ENCODE data around the gene CNTN5. TPM values are rescaled to one million over a fixed set of nuclear protein-coding genes. Genes with fewer than 3 reads are reported as not detected.

CNTN5 gene
- total RNA-seq, 1 experiment from 2014 or later = not detected

DNA sequence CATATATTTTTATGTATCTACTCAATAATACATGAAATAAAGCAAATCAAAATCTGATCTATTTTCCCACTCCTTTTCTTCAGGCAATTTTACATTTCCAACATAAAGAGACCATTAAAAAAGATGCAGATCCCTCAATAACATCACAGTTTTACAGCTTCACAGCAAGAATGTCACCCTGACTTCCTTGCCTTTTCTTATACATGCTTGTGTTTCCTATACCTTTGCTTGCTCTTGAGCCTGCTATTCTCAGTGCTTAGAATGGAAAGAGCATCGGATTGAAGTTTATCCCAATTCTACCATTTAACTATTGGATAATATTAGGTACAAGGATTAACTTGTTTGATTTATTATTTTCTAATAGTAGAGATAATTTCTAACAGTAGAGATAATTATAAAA is 176.7 kb downstream of the CNTN5 start:
- TF ChIP-seq CTCF (IDR thresholded peaks at IDR 0.05; ENCODE audit: unreplicated experiment) = no peak
- Mint-ChIP-seq H3K4me3 (ENCODE audit: unreplicated experiment) (no peak overlapping the region), H3K36me3 (ENCODE audit: insufficient read depth, unreplicated experiment) (no peaks in the 10 kb centered on the region), H3K27me3 (ENCODE audit: insufficient read depth, unreplicated experiment) (peaks cover 81% of the 10 kb centered on the region), H3K4me1 (ENCODE audit: insufficient read depth, unreplicated experiment) (no peaks in the 10 kb centered on the region), H3K27ac (ENCODE audit: low read depth, unreplicated experiment) (no peak overlapping the region), H3K9me3 (ENCODE audit: unreplicated experiment) (no peaks in the 10 kb centered on the region)
- intact Hi-C loops (cut with micrococcal nuclease) = no loop called here
- no TSS peak for BruUV-seq (replicated peaks)
- no peak for DNase-seq (ENCODE audit: unreplicated experiment)
- POLR2A ChIA-PET = no interaction called here
- CTCF ChIA-PET = no interaction called here

DNA sequence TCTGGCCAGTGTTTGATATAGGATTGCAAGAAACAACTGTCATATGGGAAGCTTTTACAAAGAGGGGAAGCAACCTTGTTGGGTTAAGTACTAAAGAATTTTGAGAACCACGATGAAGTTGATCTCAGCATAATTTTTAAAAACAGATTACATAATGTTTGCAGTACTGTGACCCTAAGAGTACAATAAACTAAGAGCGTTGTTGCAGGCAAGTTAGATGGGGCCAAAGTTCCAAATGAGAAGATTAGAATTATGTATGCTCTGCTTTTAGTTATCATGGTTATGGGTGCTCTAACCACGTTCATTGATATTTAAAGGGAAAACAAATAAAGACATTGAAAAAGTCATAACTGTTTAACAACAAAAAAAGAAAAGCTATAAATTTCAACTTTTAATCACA is 177.5 kb downstream of the CNTN5 start:
- Mint-ChIP-seq H3K36me3 (ENCODE audit: insufficient read depth, unreplicated experiment) (no peaks in the 10 kb centered on the region), H3K4me3 (ENCODE audit: unreplicated experiment) (no peak overlapping the region), H3K9me3 (ENCODE audit: unreplicated experiment) (no peaks in the 10 kb centered on the region), H3K27ac (ENCODE audit: low read depth, unreplicated experiment) (no peak overlapping the region), H3K27me3 (ENCODE audit: insufficient read depth, unreplicated experiment) (peaks cover 82% of the 10 kb centered on the region), H3K4me1 (ENCODE audit: insufficient read depth, unreplicated experiment) (no peaks in the 10 kb centered on the region)
- TF ChIP-seq CTCF (IDR thresholded peaks at IDR 0.05; ENCODE audit: unreplicated experiment) = no peak
- intact Hi-C loops (cut with micrococcal nuclease) = no loop called here
- no peak for DNase-seq (ENCODE audit: unreplicated experiment)
- CTCF ChIA-PET = no interaction called here
- POLR2A ChIA-PET = no interaction called here
- BruUV-seq (replicated peaks) = no TSS peak

- ChIA-PET POLR2A (no interaction called here), CTCF (interaction anchor here (0.6 kb wide), 1 partner anchor 170 kb away, joined by 3 read pairs; no protein-coding TSS in a partner anchor)
- BruUV-seq (replicated peaks) = no TSS peak
- Mint-ChIP-seq H3K36me3 (ENCODE audit: insufficient read depth, unreplicated experiment) (no peaks in the 10 kb centered on the region), H3K4me1 (ENCODE audit: insufficient read depth, unreplicated experiment) (no peaks in the 10 kb centered on the region), H3K27me3 (ENCODE audit: insufficient read depth, unreplicated experiment) (peaks cover 82% of the 10 kb centered on the region), H3K9me3 (ENCODE audit: unreplicated experiment) (no peaks in the 10 kb centered on the region), H3K27ac (ENCODE audit: low read depth, unreplicated experiment) (no peak overlapping the region), H3K4me3 (ENCODE audit: unreplicated experiment) (no peak overlapping the region)
- intact Hi-C loops (cut with micrococcal nuclease) = no loop called here
- DNase-seq (ENCODE audit: unreplicated experiment) = no peak
- no peak for TF ChIP-seq CTCF (IDR thresholded peaks at IDR 0.05; ENCODE audit: unreplicated experiment)
Observed at GRCh38 chr11:99199341-99199740, 178.6 kb downstream of the CNTN5 start.

DNA sequence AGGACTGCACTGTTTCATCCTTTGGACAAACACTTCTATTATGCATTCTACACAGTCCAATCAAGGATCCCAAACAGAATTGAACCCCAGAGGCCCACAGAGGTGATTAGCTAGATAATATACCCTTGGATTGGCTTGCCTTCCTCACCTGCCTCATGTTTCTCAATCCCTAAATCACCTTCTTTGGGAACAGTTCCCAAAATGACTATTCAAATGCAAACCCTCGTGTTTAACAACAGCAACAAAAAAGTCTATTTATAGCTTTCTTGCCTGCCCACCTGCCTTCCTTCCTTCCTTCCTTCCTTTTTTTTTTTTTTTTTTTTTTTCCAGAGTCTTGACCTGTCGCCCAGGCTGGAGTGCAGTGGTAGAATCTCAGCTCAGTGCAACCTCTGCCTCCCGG is 180.0 kb downstream of the CNTN5 start:
- DNase-seq (ENCODE audit: unreplicated experiment) = no peak
- no peaks in the 10 kb centered on the region for H3K9me3 Mint-ChIP-seq (ENCODE audit: unreplicated experiment)
- intact Hi-C loops (cut with micrococcal nuclease) = no loop called here
- H3K36me3 Mint-ChIP-seq (ENCODE audit: insufficient read depth, unreplicated experiment) = no peaks in the 10 kb centered on the region
- CTCF ChIA-PET = interaction anchor here (1.2 kb wide), 1 partner anchor 26 kb away, joined by 3 read pairs; no protein-coding TSS in a partner anchor
- no peak overlapping the region for H3K4me3 Mint-ChIP-seq (ENCODE audit: unreplicated experiment)
- H3K4me1 Mint-ChIP-seq (ENCODE audit: insufficient read depth, unreplicated experiment) = no peaks in the 10 kb centered on the region
- peaks cover 84% of the 10 kb centered on the region for H3K27me3 Mint-ChIP-seq (ENCODE audit: insufficient read depth, unreplicated experiment)
- no peak for TF ChIP-seq CTCF (IDR thresholded peaks at IDR 0.05; ENCODE audit: unreplicated experiment)
- H3K27ac Mint-ChIP-seq (ENCODE audit: low read depth, unreplicated experiment) = no peak overlapping the region
- BruUV-seq (replicated peaks) = no TSS peak
- POLR2A ChIA-PET = no interaction called here

All from MCF 10A (cell line).